Measurements from ENCODE around the gene CIZ1.

- TF ChIP-seq CTCF (IDR thresholded peaks at IDR 0.05): no peak
- no peak for TF ChIP-seq POLR2A (IDR thresholded peaks at IDR 0.05)
These were observed 69.2 kb downstream of the CIZ1 start for GRCh38 chr9:128121924-128122808.
